ENCODE measurements around the gene C8A.

GRCh38 chr1:56940039-56940438 lies 85.4 kb downstream of the C8A start:
- TF ChIP-seq, protein P1, sequence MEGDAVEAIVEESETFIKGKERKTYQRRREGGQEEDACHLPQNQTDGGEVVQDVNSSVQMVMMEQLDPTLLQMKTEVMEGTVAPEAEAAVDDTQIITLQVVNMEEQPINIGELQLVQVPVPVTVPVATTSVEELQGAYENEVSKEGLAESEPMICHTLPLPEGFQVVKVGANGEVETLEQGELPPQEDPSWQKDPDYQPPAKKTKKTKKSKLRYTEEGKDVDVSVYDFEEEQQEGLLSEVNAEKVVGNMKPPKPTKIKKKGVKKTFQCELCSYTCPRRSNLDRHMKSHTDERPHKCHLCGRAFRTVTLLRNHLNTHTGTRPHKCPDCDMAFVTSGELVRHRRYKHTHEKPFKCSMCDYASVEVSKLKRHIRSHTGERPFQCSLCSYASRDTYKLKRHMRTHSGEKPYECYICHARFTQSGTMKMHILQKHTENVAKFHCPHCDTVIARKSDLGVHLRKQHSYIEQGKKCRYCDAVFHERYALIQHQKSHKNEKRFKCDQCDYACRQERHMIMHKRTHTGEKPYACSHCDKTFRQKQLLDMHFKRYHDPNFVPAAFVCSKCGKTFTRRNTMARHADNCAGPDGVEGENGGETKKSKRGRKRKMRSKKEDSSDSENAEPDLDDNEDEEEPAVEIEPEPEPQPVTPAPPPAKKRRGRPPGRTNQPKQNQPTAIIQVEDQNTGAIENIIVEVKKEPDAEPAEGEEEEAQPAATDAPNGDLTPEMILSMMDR (conservative IDR thresholded peaks at IDR 0.05 in 1 of 2, IDR thresholded peaks at IDR 0.05 in 1 of 2; ENCODE audit: low read depth in 1 of 2, low read length in 2 of 2) = no peak
- TF ChIP-seq EZH2 (IDR thresholded peaks at IDR 0.05; ENCODE audit: low read length, missing control alignments) = no peak

Measured in fibroblast of lung (primary cell).